ENCODE measurements around the gene HNRNPA2B1. TPM values are rescaled to one million over a fixed set of nuclear protein-coding genes. Genes with fewer than 3 reads are reported as not detected.
"Not testable (repeated sequence)": the region's sequence is repeated elsewhere in the genome, so short reads cannot be mapped to it uniquely, and the experiment has no call there.

Gene HNRNPA2B1
- total RNA-seq, 2 donors from 2014 or later, result 447 to 769 TPM

DNA sequence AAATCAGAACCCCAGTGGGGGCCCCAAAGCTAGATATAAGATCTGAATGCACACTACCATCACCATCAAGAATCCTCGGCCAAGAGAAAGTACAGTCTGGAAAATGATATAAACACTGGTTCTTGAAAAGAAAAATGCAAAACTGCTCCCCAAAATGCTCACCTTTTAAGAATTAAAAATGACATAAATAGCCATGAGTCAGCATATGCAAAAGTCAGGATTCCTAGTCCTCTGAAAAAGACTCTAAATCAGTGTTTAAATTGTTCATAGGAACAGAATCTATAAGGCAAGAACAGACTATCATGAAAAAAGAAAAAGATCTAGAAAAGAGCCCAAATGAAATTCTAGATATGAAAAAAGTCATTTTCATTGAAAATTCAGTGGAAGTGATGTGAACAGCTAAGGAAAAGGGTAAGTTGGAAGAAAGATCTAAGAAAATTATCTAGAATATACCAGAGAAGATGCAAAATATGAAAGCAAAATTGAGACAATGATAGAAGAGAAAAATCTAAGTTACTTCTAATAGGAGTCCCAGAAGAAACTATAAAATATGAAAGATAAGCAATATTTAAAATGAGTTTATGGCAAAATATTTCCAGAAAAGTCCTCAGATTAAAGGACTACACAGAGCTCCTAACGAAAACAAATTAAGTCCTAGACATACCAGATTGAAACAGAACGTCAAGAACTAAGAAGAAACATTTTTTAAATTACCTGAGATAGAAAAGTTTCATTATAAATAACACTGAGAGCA is 18.9 kb downstream of the HNRNPA2B1 start:
- Histone ChIP-seq H3K4me3 (no peak overlapping the region), H3K9me3 (no peaks in the 10 kb centered on the region), H3K36me3 (no peaks in the 10 kb centered on the region), H3K9ac (ENCODE audit: low read depth in 2 of 2, low read length in 2 of 2) (no peak overlapping the region), H3K27me3 (no peaks in the 10 kb centered on the region), H3K27ac (no peak overlapping the region), H3K4me1 (no peaks in the 10 kb centered on the region)
- TF ChIP-seq, protein P1, sequence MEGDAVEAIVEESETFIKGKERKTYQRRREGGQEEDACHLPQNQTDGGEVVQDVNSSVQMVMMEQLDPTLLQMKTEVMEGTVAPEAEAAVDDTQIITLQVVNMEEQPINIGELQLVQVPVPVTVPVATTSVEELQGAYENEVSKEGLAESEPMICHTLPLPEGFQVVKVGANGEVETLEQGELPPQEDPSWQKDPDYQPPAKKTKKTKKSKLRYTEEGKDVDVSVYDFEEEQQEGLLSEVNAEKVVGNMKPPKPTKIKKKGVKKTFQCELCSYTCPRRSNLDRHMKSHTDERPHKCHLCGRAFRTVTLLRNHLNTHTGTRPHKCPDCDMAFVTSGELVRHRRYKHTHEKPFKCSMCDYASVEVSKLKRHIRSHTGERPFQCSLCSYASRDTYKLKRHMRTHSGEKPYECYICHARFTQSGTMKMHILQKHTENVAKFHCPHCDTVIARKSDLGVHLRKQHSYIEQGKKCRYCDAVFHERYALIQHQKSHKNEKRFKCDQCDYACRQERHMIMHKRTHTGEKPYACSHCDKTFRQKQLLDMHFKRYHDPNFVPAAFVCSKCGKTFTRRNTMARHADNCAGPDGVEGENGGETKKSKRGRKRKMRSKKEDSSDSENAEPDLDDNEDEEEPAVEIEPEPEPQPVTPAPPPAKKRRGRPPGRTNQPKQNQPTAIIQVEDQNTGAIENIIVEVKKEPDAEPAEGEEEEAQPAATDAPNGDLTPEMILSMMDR (IDR thresholded peaks at IDR 0.05), result no peak
- DNase-seq, result no peak
- intact Hi-C loops (cut with DNase I), result no loop called here

- no peaks in the 10 kb centered on the region for H3K4me1 ChIP-seq
- no peaks in the 10 kb centered on the region for H3K36me3 ChIP-seq
Observed at GRCh38 chr7:26180792-26181198, 19.8 kb downstream of the HNRNPA2B1 start.

GRCh38 chr7:26179826-26180497 is 20.6 kb downstream of the HNRNPA2B1 start:
- no peak for DNase-seq
- H3K9ac ChIP-seq (ENCODE audit: low read depth in 2 of 2, low read length in 2 of 2), result no peak overlapping the region
- intact Hi-C loops (cut with DNase I), result no loop called here
- H3K4me3 ChIP-seq, result no peak overlapping the region
- TF ChIP-seq, protein P1 (IDR thresholded peaks at IDR 0.05), result no peak
- H3K27ac ChIP-seq, result no peak overlapping the region
- H3K4me1 ChIP-seq, result no peaks in the 10 kb centered on the region
- H3K9me3 ChIP-seq, result no peaks in the 10 kb centered on the region
- H3K36me3 ChIP-seq, result no peaks in the 10 kb centered on the region
- H3K27me3 ChIP-seq, result no peaks in the 10 kb centered on the region

More at GRCh38 chr7:26180792-26181198, 19.8 kb downstream of the HNRNPA2B1 start:
- H3K9ac ChIP-seq (ENCODE audit: low read depth in 2 of 2, low read length in 2 of 2), result no peak overlapping the region
- intact Hi-C loops (cut with DNase I), result no loop called here
- H3K27ac ChIP-seq, result no peak overlapping the region
- no peaks in the 10 kb centered on the region for H3K9me3 ChIP-seq
- no peak overlapping the region for H3K4me3 ChIP-seq
- TF ChIP-seq, protein P1 (IDR thresholded peaks at IDR 0.05), result no peak
- no peaks in the 10 kb centered on the region for H3K27me3 ChIP-seq
- DNase-seq, result no peak

GRCh38 chr7:26179422-26179821 is 21.1 kb downstream of the HNRNPA2B1 start:
- no peak overlapping the region for H3K27ac ChIP-seq
- H3K27me3 ChIP-seq, result no peaks in the 10 kb centered on the region
- TF ChIP-seq, protein P1 (IDR thresholded peaks at IDR 0.05), result no peak
- DNase-seq, result no peak
- no peaks in the 10 kb centered on the region for H3K36me3 ChIP-seq
- intact Hi-C loops (cut with DNase I), result no loop called here
- H3K9me3 ChIP-seq, result no peaks in the 10 kb centered on the region
- H3K9ac ChIP-seq (ENCODE audit: low read depth in 2 of 2, low read length in 2 of 2), result no peak overlapping the region
- H3K4me3 ChIP-seq, result no peak overlapping the region
- H3K4me1 ChIP-seq, result no peaks in the 10 kb centered on the region

GRCh38 chr7:26178272-26178960 is 22.1 kb downstream of the HNRNPA2B1 start:
- intact Hi-C loops (cut with DNase I), result no loop called here
- TF ChIP-seq, protein P1 (IDR thresholded peaks at IDR 0.05), result no peak
- no peaks in the 10 kb centered on the region for H3K36me3 ChIP-seq
- no peaks in the 10 kb centered on the region for H3K27me3 ChIP-seq
- H3K4me1 ChIP-seq, result no peaks in the 10 kb centered on the region
- no peak overlapping the region for H3K4me3 ChIP-seq
- no peak for DNase-seq
- no peak overlapping the region for H3K27ac ChIP-seq
- H3K9me3 ChIP-seq, result no peaks in the 10 kb centered on the region
- no peak overlapping the region for H3K9ac ChIP-seq (ENCODE audit: low read depth in 2 of 2, low read length in 2 of 2)

- H3K36me3 ChIP-seq; H3K4me1 ChIP-seq; intact Hi-C loops (cut with DNase I); H3K9me3 ChIP-seq; H3K27me3 ChIP-seq; H3K4me3 ChIP-seq; DNase-seq; H3K27ac ChIP-seq; H3K9ac ChIP-seq (ENCODE audit: low read depth in 2 of 2, low read length in 2 of 2): not testable (repeated sequence)
Observed at GRCh38 chr7:26177269-26177668, 23.3 kb downstream of the HNRNPA2B1 start.

DNA sequence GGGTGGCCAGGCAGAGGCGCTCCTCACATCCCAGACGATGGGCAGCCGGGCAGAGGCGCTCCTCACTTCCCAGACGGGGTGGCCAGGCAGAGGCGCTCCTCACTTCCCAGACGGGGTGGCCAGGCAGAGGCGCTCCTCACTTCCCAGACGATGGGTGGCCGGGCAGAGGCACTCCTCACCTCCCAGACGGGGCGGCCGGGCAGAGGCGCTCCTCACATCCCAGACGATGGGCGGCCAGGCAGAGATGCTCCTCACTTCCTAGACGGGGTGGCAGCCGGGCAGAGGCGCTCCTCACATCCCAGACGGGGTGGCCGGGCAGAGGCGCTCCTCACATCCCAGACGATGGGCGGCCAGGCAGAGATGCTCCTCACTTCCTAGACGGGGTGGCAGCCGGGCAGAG is 23.9 kb downstream of the HNRNPA2B1 start:
- H3K36me3 ChIP-seq; H3K27me3 ChIP-seq; H3K4me3 ChIP-seq; intact Hi-C loops (cut with DNase I); H3K27ac ChIP-seq; DNase-seq; H3K4me1 ChIP-seq; H3K9ac ChIP-seq (ENCODE audit: low read depth in 2 of 2, low read length in 2 of 2); H3K9me3 ChIP-seq: not testable (repeated sequence)

DNA sequence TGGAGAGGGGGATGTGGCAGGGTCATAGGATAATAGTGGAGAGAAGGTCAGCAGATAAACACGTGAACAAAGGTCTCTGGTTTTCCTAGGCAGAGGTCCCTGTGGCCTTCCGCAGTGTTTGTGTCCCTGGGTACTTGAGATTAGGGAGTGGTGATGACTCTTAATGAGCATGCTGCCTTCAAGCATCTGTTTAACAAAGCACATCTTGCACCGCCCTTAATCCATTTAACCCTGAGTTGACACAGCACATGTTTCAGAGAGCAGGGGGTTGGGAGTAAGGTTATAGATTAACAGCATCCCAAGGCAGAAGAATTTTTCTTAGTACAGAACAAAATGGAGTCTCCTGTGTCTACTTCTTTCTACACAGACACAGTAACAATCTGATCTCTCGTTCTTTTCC is 24.6 kb downstream of the HNRNPA2B1 start:
- H3K9ac ChIP-seq (ENCODE audit: low read depth in 2 of 2, low read length in 2 of 2); H3K9me3 ChIP-seq; H3K4me1 ChIP-seq; H3K27ac ChIP-seq; H3K4me3 ChIP-seq; H3K27me3 ChIP-seq; H3K36me3 ChIP-seq; DNase-seq; intact Hi-C loops (cut with DNase I): not testable (repeated sequence)
